Stimulated activated naive CD4-positive, alpha-beta T cell treated with Interleukin-2 at 50 U/mL for 16 hours (primary cell): ENCODE data around the gene NRL.
"Not testable (repeated sequence)": the region's sequence is repeated elsewhere in the genome, so short reads cannot be mapped to it uniquely, and the experiment has no call there.

ENCODE experiments used
- DNase-seq: peaks from one replicate; lab custom pipeline; 2025; lab: John Stamatoyannopoulos, UW

Gene NRL

DNA sequence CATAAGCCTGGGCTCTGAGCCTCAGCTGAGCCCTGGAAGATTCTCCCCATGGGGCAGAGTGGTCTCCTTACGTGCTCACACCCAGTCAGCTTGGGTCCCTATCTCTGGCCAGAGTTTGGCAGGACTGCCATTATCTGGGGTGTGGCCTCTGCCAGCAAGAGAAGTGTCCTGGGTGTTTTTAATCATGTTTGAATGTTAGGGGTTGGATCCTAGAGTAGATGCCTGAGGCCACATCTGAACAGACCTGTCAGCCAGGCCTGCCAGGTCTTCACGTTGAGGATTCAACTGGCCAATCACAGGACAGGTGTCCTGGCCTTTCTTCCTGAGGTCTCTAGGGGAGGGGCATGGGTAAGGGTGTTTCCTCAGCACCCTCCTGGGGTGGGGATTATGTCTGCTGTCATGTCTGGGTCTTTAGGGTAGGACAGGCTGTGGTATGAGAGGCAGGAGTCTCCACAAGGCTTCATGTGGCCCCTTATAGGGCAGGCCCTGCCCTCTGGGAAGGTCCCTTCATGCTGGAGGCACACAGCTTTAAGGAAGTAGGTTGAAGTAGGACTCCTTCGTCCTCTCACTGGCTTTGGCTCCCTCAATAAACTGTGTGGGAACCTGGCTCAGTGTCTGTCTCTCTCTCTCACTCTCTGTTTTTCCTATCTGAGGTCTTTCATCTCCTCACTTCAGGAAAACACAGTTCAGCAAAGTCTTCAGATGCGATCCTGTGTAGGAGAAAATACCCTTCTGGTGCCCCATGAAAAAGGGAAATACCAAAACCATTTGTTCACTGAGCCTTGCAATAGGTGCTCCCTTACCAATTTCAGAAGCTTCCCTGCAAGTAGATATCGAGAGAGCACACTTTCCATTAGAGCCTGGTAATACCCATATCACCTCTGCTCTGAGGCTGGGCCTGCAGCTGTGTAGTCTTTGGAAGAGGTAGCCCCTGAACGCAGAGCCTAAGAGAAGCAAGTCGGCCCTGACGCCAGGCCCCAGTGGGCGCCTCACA lies 9.0 kb upstream of the NRL start:
- no peak for DNase-seq

DNA sequence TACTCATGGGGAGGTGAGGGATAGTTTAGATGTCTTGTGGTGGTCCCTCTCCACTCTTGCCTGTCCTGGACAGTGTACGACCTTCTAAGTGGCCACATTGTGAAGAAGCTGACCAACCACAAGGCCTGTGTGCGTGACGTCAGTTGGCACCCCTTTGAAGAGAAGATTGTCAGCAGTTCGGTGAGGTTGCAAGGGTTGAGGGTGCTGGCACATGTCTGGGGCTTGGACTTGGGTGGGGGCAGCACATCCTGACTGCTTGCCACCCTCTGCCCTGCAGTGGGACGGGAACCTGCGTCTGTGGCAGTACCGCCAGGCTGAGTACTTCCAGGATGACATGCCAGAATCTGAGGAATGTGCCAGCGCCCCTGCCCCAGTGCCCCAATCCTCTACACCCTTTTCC lies 8.1 kb upstream of the NRL start:
- DNase-seq = no peak

DNA sequence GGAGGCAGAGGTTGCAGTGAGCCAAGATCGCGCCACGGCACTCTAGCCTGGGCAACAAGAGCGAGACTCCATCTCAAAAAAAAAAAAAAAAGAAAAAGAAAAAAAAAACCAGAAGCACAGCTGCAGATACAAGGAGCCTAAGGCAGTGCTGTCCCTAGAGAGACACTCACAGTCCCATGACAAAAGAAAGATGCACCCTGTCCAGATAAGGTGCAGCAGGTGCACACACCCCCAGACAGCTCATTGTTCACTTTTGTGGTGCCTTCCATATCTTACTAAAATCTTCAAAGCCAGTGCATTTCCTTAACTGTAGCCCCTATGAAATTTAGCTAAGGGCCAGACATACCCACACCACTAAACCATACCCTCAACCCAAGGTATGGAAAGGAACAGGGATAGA lies 7.7 kb upstream of the NRL start:
- no peak for DNase-seq

DNA sequence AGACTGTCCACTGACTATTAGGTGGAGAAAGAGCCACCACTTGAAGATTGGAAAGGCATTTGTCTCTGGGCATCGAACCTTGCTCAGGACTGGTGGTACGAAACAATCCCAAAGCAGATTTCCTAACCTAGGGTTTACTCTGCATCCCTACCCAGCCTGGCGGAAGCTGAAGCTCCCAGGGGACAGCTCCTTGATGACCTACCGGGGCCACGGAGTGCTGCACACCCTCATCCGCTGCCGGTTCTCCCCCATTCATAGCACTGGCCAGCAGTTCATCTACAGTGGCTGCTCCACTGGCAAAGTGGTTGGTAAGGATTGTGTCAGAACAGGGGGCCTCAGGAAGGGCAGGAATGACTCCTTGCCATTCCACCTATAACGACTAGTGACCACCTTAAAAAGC lies 6.5 kb upstream of the NRL start:
- no peak for DNase-seq

DNA sequence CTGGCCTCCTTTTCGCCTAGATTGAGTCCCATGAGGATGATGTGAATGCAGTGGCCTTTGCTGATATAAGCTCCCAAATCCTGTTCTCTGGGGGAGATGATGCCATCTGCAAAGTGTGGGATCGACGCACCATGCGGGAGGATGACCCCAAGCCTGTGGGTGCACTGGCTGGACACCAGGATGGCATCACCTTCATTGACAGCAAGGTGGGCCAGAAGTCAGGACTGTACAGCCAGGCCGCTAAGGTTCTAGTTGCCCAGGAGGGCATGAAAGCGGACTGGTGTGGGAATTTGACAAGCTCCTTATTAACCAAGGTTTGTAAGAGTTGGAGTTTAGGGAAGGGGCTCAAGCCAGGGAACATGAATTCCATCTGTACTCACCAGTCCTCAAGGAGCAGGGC lies 4.9 kb upstream of the NRL start:
- no peak for DNase-seq

DNA sequence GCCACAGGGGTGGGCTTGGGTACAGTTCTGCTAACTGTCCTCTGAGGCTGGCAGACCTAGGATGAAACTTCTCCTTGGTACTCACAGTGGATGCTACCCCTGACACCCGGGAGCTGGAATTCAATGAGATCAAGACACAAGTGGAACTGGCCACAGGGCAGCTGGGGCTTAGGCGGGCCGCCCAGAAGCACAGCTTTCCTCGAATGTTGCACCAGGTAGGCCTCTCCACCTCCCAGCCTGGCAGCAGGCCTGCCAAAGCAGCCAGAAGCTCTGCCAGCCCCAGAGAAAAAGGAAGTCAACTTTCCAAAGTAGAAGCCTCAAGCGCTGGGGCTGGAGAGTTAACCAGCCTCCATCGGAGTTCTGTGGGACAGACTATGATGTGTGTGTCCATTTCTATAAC lies 2.4 kb upstream of the NRL start:
- DNase-seq = no peak

DNA sequence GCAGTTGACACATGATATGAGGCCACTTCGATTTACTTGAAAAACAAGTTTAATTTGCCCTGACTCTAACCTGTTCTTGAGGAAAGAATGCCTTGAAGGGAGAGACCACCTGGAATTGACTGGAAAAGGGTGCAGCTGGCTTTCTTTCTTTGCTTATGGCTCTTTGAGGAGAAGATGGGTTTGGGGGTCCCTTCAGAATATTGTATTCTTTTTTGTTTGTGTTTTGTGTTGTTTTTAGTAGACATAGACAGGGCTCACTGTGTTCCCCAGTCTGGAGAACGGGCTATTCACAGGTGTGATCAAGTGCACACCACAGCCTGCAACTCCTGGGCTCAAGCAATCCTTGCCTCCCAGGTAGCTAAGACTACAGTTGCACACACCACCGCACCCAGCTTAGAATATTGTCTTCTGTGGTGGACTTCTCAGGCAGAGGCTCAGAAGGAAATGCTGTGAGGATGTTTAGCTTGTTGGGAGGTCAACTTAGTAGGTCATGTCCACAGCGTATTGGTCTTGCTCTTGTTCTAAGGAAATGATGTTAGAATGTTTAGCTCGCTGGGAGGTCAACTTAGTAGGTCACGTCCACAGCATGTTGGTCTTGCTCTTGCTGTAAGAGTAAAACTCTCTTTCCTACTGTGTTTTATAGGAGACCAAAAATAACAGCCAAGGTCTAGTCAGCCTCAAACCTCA lies 1.5 kb upstream of the NRL start:
- no peak for DNase-seq

DNA sequence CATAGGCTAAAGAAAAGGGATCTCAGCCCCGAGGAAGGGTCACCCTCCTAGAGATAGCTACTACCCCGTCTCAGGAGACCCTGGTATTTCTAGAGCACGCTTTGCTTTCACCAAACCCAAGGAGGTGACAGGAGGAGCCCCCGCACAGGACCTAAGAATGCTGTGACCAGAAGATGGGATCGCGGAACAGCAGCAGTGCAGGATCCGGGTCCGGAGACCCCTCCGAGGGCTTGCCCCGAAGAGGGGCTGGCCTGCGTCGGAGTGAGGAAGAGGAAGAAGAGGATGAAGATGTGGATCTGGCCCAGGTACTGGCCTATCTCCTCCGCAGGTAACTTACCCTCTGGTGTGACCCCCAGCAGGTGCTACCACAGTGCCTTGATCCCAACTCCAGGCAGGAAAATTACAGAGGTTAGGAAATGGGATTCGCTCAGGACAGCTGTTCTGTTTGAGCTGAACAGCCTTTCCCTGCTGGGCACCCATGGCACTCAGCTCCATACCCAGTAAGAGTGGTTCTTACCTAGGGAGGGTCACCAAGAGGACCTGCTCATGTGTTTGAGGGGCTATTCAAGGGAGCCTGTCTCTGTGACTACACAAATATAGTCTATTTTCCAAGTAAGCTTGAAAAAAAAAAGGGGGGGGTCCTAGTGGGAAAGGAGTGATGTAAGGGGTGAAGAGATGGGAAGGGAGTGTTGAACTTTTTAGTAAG lies 826 bp upstream of the NRL start:
- DNase-seq = no peak

DNA sequence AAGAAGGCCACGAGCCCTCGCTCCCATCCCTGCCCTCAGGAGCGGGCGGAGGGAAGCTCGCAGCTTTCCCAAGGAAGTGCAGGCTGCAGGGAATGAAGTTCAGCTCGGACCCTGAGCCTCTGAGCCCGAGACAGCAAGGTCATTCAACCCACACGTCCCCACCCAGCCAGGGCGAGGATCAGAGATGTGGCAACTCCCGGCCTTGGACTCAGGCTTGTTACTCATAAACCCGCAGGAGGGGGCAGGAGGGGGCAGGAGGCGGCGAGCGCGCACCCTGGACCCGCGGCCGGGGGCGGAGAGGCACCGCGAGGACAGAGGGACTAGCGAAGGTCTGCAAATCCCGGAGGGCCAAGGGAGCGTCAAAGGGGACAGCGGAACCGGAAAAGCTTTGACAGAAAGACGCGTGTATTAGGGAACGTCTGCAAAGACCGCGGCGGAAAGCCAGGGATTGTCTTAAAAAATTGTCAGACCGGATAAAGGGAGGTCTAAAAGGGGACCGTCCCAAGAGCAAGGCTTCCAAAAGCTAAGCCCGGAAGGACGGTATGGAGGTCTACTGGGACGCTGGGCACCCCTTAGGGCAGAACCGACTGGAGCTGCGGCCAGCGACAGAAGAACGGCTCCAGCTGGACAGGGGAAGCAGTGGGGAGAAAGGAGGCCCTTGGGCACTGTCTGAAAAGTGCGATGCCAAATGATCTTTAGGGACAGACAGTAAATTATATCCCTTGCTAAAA lies 783 bp downstream of the NRL start:
- peak; percentile 77 for DNase-seq

DNA sequence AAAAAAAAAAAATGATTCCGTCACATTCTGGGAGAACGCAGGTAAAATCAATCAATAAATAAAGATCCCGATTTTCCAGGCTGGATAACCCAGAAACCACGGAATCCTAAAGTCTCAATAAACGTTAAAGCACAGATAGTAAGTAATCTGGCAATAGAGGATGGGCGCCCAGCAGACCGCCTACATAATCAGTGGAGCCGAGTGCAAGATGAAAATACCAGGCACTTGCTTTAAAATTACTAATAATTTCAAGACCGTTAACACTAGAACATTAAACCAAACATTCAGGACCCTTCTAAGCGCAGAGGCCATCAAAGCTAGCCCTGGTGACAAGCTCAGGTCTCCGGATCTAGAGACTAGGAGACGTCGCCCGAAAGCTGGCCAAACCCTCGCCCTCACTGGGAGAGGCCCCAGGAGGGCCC lies 1.4 kb downstream of the NRL start:
- DNase-seq = no peak

DNA sequence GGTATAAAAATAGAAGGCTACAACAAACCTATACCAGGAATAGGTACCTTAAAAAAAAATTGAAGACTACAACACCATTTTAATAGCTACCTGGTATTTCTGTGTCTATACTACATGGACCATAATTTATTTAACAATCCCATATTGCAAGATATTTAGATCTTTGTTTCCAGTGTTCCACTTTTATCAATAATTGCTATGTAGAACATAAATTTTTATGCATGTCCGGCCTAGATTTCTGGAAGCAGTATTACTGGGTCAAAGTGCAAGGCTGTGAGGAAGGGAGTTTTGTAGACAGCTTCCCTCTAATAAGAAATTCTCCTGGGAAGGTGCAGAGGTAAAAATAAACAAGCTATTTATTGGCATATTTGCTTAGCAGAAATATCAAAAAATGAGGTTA lies 4.2 kb downstream of the NRL start:
- DNase-seq = no peak

DNA sequence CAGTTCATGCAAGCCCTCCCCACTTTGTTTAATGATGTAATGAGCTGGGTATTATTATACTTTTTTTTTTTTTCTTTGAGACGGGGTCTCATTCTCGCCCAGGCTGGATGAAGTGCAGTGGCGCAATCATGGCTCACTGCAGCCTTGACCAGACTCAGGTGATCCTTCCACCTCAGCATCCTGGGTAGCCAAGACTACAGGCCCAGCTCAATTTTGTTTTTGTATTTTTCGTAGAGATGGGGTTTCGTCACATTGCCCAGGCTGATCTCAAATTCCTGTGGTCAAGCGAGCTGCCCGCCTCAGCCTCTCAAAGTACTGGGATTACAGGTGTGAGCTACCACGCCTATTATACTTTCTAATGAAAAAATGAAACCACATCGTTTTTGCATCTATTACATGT lies 4.7 kb downstream of the NRL start:
- DNase-seq = no peak

DNA sequence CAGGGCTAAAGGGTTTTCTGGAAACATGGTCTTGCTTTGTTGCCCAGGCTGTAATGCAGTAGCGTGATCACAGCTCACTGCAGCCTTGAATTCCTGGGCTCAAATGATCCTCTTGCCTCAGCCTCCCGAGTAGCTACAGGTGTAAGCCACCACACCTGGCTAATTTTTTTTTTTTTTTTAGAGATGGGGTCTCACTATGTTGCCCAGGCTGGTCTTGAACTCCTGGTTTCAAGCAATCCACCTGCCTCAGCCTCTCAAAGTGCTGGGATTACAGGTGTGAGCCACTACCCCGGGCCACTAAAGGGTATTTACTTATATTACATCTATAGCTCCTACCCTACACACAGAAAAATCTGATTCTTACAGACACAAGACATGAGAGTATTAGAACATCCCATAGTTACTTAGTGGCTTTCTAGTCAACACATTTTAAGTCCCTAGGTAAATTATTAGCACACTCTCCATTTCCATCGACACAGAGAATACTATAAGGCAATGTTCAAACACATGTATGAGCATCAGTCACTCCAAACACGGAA lies 6.3 kb downstream of the NRL start:
- no peak for DNase-seq

DNA sequence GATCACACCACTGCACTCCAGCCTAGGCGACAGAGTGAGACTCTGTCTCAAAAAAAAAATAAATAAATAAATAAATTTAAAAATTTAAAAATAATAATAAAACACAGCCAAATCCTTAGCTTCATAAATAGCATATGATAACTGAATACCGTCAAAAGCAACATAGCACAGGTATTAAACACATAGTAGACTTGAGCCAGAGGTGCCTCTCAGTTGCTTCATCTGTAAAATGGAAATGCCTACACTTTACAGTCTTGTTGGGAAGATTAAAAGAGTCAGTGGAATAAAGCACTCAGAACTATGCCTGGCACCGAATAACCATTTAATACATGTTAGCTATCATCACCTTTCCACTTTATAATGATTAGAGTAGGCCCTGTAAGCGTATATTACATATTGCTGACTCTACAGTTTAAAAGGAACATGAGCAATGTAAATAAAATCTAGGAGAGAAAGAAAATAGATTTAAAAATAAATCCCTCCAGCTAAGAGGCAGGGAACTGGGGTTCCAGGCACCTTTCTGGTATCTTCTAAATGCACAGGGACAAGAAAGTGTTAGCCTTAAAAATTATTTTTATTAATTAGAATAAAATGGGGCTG lies 8.0 kb downstream of the NRL start:
- DNase-seq = no peak

DNA sequence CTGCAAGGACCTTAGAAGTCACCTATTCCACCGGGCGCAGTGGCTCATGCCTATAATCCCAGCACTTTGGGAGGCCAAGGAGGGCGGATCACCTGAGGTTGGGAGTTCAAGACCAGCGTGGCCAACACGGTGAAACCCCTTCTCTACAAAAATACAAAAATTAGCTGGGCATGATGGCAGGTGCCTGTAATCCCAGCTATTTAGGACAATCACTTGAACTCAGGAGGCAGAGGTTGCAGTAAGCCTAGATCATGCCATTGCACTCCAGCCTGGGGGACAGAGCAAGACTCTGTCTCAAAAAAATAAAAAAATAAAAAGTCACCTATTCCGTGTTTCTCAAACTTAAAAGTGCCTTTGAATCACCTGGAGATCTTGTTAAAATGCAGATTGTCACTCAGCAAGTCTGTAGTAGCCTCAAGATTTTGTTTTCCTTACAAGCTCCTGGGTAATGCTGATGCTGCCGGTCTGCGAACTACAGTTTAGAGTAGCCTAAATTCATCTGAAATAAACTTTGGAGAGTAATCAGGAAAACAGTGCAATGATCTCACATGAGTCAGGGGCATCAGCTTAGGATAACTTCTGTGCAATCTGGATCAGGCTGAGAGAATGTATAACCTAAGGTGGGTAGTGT lies 9.0 kb downstream of the NRL start:
- not testable (repeated sequence) for DNase-seq

DNA sequence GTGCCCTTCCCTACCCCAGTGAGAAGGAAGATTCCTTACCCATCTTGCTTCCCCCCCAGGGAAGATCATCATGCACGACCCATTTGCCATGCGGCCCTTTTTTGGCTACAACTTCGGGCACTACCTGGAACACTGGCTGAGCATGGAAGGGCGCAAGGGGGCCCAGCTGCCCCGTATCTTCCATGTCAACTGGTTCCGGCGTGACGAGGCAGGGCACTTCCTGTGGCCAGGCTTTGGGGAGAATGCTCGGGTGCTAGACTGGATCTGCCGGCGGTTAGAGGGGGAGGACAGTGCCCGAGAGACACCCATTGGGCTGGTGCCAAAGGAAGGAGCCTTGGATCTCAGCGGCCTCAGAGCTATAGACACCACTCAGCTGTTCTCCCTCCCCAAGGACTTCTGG lies 11.3 kb downstream of the NRL start:
- no peak for DNase-seq

DNA sequence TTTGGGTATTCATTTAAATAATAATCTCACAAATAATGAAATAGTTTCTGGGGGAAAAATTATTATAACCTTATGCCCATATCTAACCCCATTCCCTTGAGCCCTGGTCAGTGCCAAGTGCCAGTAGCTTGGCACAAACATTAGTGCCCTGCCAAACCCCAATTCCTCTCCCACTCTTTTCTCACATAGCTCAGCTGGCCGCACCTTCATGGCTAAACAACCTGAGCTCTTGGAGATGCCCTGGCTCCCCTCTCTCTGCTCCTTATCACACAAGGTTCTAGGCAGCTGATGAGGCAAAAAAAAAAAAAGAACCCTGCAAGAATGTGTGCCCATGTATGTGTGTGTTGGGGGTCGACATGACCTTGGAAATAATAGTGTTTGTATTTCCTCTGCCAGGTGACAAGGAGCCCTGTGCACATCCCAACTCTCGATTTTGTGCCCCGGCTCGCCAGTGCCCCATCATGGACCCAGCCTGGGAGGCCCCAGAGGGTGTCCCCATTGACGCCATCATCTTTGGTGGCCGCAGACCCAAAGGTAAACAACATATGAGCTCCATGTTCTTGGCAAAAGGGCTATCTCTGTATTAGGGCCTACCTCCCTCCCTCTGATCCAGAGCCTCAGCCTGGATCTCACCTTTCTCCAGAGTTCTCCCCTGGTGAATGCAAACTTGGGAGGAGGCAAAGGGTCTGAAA lies 12.2 kb downstream of the NRL start:
- no peak for DNase-seq

DNA sequence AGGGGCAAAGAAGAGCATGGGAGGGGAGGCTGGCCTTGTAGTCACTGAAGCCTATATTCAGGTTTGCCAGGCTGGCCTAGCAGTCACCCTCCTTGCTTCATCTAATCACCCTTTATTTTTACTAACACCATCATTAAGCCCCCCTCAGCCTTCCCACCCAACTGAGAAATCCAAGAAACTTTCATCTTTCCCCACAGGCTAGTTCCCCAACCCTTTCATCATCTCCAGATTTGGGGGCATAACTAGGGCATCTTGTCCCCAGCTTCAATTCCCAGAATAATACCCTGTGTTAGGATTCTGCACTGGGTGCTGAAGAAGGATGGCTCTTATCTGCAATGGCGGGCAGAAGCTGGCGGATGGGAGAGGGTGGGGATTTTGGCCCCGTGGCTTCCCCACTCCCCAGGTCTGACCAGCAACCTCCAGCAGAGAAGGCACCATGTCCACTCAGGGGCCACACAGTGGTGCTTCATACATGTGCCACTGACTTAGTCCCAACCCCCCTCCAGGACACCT lies 13.7 kb downstream of the NRL start:
- DNase-seq = no peak

DNA sequence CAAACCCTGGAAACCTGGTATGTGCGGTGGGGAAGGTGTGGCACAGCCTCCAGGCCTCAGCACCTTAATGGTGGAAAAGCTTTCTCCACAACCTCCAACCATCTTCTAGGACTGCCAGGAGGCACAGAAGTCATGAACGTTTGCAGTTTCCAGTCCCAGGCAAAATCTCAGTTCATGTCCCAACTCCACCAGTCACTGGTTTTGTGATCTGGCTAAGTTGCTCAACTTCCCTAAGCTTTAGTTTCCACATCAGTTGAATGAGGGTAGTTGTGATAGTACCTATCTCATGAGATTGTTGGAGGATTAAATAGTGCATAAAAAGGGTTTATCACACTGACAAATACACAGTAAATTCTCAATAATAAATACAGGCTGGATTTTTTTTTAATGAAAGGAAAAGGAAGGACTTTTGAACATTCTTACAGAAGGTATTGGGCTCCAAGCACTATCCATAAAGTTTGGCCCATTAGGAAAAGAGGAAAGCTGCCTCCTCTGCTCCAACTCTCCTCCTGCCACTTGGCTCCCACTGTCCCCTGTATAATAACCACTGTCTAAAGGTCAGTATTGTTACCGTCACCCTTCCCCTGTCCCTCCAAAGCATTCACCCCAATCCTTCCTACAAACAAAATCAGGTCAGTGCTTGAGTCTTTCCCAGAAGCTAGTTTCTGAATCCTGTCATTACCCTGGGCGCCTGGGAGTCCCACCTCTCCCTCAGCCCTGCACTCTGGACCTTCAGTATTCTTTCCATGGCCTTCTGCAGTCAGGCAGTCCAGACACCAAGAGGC lies 14.4 kb downstream of the NRL start:
- no peak for DNase-seq
